HEK293 (cell line): ENCODE data around the gene RNPEP.

Experiments
- CTCF ChIA-PET: fragments of 350-600 bp; formaldehyde crosslinking; extraction: SDS; loops from one replicate; lab custom pipeline; 2021; ENCODE audit warnings: antibody characterized with exemption; lab: Yijun Ruan, JAX
- POLR2A ChIA-PET: fragments of 300-600 bp; formaldehyde crosslinking; extraction: SDS; loops from one replicate; lab custom pipeline; 2020; ENCODE audit warnings: antibody characterized with exemption, inconsistent platforms; lab: Yijun Ruan, JAX
- H3K27ac ChIP-seq: fragments of 200-500 bp; sonication (Bioruptor generic); 2 replicates; pipeline ENCODE4 v1.5.1; 2014; ENCODE audit warnings: low read depth, low read length, control low read depth, inconsistent platforms; ENCODE audit errors: extremely low read depth
- H3K36me3 ChIP-seq, 2 experiments: fragments of 200-500 bp in 1 of 2; sonication (Bioruptor generic) in 1 of 2; 1 replicate in 1 of 2; 2 replicates in 1 of 2; pipeline ENCODE4 v1.5.1; 2014 to 2017; ENCODE audit warnings: inconsistent platforms in 2 of 2, low read length in 2 of 2; ENCODE audit not compliant: control insufficient read depth in 2 of 2, insufficient read depth in 1 of 2
- H3K4me1 ChIP-seq: fragments of 200-500 bp; sonication (Bioruptor generic); 2 replicates; pipeline ENCODE4 v1.5.1; 2014; ENCODE audit warnings: mild to moderate bottlenecking, low read length, inconsistent platforms; ENCODE audit not compliant: control insufficient read depth, insufficient read depth
- H3K4me3 ChIP-seq: 2 replicates; pipeline ENCODE4 v1.5.1; 2011; ENCODE audit warnings: low read depth, mild to moderate bottlenecking, control low read depth, low read length, moderate library complexity
- H3K9me3 ChIP-seq: fragments of 200-500 bp; sonication (Bioruptor generic); 2 replicates; pipeline ENCODE4 v1.5.1; 2014; ENCODE audit warnings: low read depth, low read length, inconsistent platforms; ENCODE audit not compliant: control insufficient read depth, insufficient read depth
- HOXC10 ChIP-seq: sonication (generic); formaldehyde crosslinking; IDR thresholded peaks from 2 replicates; pipeline ENCODE4 v1.8.1; 2023; ENCODE audit warnings: mild to moderate bottlenecking, missing genetic modification reagents
- KLF16 ChIP-seq: fragments of 450-650 bp; formaldehyde crosslinking; IDR thresholded peaks from 2 replicates; pipeline ENCODE4 v1.5.1; 2017; ENCODE audit warnings: missing biosample characterization, missing genetic modification characterization
- KLF9 ChIP-seq: fragments of 450-650 bp; formaldehyde crosslinking; IDR thresholded peaks from 2 replicates; pipeline ENCODE4 v1.5.1; 2016; ENCODE audit warnings: missing biosample characterization, missing genetic modification characterization, low read depth
- PRDM1 ChIP-seq: fragments of 450-650 bp; formaldehyde crosslinking; IDR thresholded peaks from 2 replicates; pipeline ENCODE4; 2016; ENCODE audit warnings: missing biosample characterization, missing genetic modification characterization
- PRDM6 ChIP-seq: fragments of 450-650 bp; formaldehyde crosslinking; IDR thresholded peaks from 2 replicates; pipeline ENCODE4 v1.5.1; 2017; ENCODE audit warnings: missing biosample characterization, missing genetic modification characterization
- SCRT1 ChIP-seq: fragments of 450-650 bp; formaldehyde crosslinking; IDR thresholded peaks from 2 replicates; pipeline ENCODE4 v1.5.1; 2016; ENCODE audit warnings: missing biosample characterization, missing genetic modification characterization, borderline replicate concordance
- SCRT2 ChIP-seq: fragments of 450-650 bp; formaldehyde crosslinking; IDR thresholded peaks from 2 replicates; pipeline ENCODE4 v1.5.1; 2016; ENCODE audit warnings: missing biosample characterization, missing genetic modification characterization
- SP2 ChIP-seq: fragments of 450-650 bp; formaldehyde crosslinking; IDR thresholded peaks from 2 replicates; pipeline ENCODE4 v1.5.1; 2016; ENCODE audit warnings: missing biosample characterization, missing genetic modification characterization
- YY2 ChIP-seq: fragments of 450-650 bp; formaldehyde crosslinking; IDR thresholded peaks from 2 replicates; pipeline ENCODE4 v1.5.1; 2016; ENCODE audit warnings: missing biosample characterization, missing genetic modification characterization
- ZBTB17 ChIP-seq: fragments of 450-650 bp; formaldehyde crosslinking; IDR thresholded peaks from 2 replicates; pipeline ENCODE4 v1.5.1; 2016; ENCODE audit warnings: missing biosample characterization, missing genetic modification characterization
- ZBTB20 ChIP-seq: fragments of 450-650 bp; formaldehyde crosslinking; IDR thresholded peaks from 2 replicates; pipeline ENCODE4 v1.5.1; 2016; ENCODE audit warnings: missing biosample characterization, missing genetic modification characterization
- ZNF10 ChIP-seq: fragments of 450-650 bp; formaldehyde crosslinking; IDR thresholded peaks from 2 replicates; pipeline ENCODE4 v1.5.1; 2017; ENCODE audit warnings: missing biosample characterization, missing genetic modification characterization
- ZNF335 ChIP-seq: fragments of 450-650 bp; formaldehyde crosslinking; conservative IDR thresholded peaks from 2 replicates; pipeline ENCODE4 v1.5.1; 2016; ENCODE audit warnings: missing biosample characterization, missing genetic modification characterization
- ZNF350 ChIP-seq: fragments of 450-650 bp; formaldehyde crosslinking; IDR thresholded peaks from 2 replicates; pipeline ENCODE4 v1.5.0; 2017; ENCODE audit warnings: missing biosample characterization, mild to moderate bottlenecking, missing genetic modification characterization
- ZNF37A ChIP-seq: fragments of 450-650 bp; IDR thresholded peaks from 2 replicates; pipeline ENCODE4 v1.5.1; 2018; ENCODE audit warnings: missing biosample characterization, missing genetic modification characterization
- ZNF426 ChIP-seq: fragments of 450-650 bp; formaldehyde crosslinking; IDR thresholded peaks from 2 replicates; pipeline ENCODE4 v1.5.1; 2017; ENCODE audit warnings: missing biosample characterization, missing genetic modification characterization, mild to moderate bottlenecking, inconsistent platforms, moderate library complexity
- ZNF555 ChIP-seq: fragments of 450-650 bp; formaldehyde crosslinking; conservative IDR thresholded peaks from 2 replicates; pipeline ENCODE4 v1.5.1; 2017; ENCODE audit warnings: missing biosample characterization, mild to moderate bottlenecking, missing genetic modification characterization, inconsistent platforms
- ZNF610 ChIP-seq: fragments of 450-650 bp; formaldehyde crosslinking; IDR thresholded peaks from 2 replicates; pipeline ENCODE4 v1.5.1; 2016; ENCODE audit warnings: missing biosample characterization, missing genetic modification characterization, borderline replicate concordance
- ZNF707 ChIP-seq: fragments of 450-650 bp; formaldehyde crosslinking; IDR thresholded peaks from 2 replicates; pipeline ENCODE4 v1.5.1; 2016; ENCODE audit warnings: missing biosample characterization, missing genetic modification characterization
- ZNF837 ChIP-seq: fragments of 450-650 bp; formaldehyde crosslinking; IDR thresholded peaks from 2 replicates; pipeline ENCODE4 v1.5.1; 2016; ENCODE audit warnings: missing biosample characterization, missing genetic modification characterization
- ZSCAN23 ChIP-seq: fragments of 450-650 bp; formaldehyde crosslinking; IDR thresholded peaks from 2 replicates; pipeline ENCODE4 v1.5.1; 2016; ENCODE audit warnings: missing biosample characterization, missing genetic modification characterization
- TF ChIP-seq, protein P1 (sequence below): fragments of 450-650 bp; formaldehyde crosslinking; IDR thresholded peaks from 2 replicates; pipeline ENCODE4 v1.5.1; 2016; ENCODE audit warnings: missing biosample characterization, missing genetic modification characterization
- TF ChIP-seq, protein P2 (sequence below): sonication (generic); formaldehyde crosslinking; IDR thresholded peaks from 2 replicates; pipeline ENCODE4 v1.8.1; 2022; ENCODE audit warnings: mild to moderate bottlenecking, moderate library complexity, missing genetic modification reagents

Gene RNPEP

GRCh38 chr1:201983380-201983805 lies 945 bp downstream of the RNPEP start (continued):
- TF ChIP-seq ZNF37A (tag by site-specific recombination) (no peak), ZNF610 (tag by site-specific recombination) (no peak), PRDM6 (tag by site-specific recombination) (no peak), ZNF10 (tag by site-specific recombination) (no peak)
- TF ChIP-seq, all 188 proteins: peak for 16

DNA sequence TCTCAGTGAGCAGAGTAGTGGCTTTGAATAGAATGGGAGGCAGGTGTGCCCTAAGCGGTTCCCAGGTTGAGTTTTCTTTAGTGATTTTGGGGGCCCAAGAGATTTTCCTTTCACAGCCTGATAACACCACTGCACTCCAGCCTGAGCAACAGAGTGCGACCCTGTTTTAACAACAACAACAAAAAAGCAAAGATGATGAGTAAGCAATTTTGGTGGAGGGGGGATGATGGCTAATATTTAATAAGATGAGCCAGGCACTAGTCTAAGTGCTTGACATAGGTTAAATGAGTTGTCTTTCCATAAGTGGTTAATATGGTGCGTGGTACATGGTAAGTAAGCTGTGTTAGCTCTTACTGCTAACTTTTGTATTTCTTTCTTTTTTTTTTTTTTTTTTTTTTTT lies 2.0 kb downstream of the RNPEP start:
- no peak overlapping the region for H3K4me3 ChIP-seq
- POLR2A ChIA-PET: interaction anchor here (1.0 kb wide), 1 partner anchor 15 kb away, joined by 3 read pairs; no protein-coding TSS in a partner anchor
- no peak for TF ChIP-seq SCRT1 (tag by site-specific recombination)
- TF ChIP-seq ZNF707: no peak
- no peak for TF ChIP-seq KLF9 (tag by site-specific recombination)
- no peak for TF ChIP-seq HOXC10 (CRISPR knock-in tag)
- no peak for TF ChIP-seq ZNF335 (tag by site-specific recombination)
- no peak for TF ChIP-seq PRDM1 (tag by site-specific recombination)
- TF ChIP-seq ZNF555 (tag by site-specific recombination): no peak
- TF ChIP-seq ZNF350 (tag by site-specific recombination): no peak
- TF ChIP-seq ZNF837 (tag by site-specific recombination): no peak
- TF ChIP-seq ZSCAN23: no peak
- TF ChIP-seq, protein P1, sequence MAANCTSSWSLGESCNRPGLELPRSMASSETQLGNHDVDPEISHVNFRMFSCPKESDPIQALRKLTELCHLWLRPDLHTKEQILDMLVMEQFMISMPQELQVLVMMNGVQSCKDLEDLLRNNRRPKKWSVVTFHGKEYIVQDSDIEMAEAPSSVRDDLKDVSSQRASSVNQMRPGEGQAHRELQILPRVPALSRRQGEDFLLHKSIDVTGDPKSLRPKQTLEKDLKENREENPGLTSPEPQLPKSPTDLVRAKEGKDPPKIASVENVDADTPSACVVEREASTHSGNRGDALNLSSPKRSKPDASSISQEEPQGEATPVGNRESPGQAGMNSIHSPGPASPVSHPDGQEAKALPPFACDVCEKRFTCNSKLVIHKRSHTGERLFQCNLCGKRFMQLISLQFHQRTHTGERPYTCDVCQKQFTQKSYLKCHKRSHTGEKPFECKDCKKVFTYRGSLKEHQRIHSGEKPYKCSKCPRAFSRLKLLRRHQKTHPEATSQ: no peak
- no peak for TF ChIP-seq ZBTB20
- no peak for TF ChIP-seq ZBTB17 (tag by site-specific recombination)
- no peak for TF ChIP-seq SCRT2 (tag by site-specific recombination)
- no peak for TF ChIP-seq SP2 (tag by site-specific recombination)
- TF ChIP-seq YY2 (tag by site-specific recombination): no peak
- TF ChIP-seq KLF16 (tag by site-specific recombination): no peak
- no peak for TF ChIP-seq ZNF426 (tag by site-specific recombination)
- TF ChIP-seq, protein P2, sequence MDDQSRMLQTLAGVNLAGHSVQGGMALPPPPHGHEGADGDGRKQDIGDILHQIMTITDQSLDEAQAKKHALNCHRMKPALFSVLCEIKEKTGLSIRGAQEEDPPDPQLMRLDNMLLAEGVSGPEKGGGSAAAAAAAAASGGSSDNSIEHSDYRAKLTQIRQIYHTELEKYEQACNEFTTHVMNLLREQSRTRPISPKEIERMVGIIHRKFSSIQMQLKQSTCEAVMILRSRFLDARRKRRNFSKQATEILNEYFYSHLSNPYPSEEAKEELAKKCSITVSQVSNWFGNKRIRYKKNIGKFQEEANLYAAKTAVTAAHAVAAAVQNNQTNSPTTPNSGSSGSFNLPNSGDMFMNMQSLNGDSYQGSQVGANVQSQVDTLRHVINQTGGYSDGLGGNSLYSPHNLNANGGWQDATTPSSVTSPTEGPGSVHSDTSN (CRISPR knock-in tag): no peak

More for the DNA sequence above, 2.0 kb downstream of the RNPEP start:
- peaks cover 4 to 11% of the 10 kb centered on the region in 2 experiments; a peak in 2 of 3 replicates for H3K36me3 ChIP-seq
- CTCF ChIA-PET: interaction anchor here (0.7 to 3.3 kb wide), 4 partner anchors 15 to 151 kb away, joined by 3 to 14 read pairs (median 4); no protein-coding TSS in a partner anchor
- no peaks in the 10 kb centered on the region for H3K9me3 ChIP-seq
- H3K4me1 ChIP-seq: no peaks in the 10 kb centered on the region
- H3K27ac ChIP-seq: no peak overlapping the region
